Cerebellar cortex (tissue), 1 donor: Measurements from ENCODE around the gene BRWD1.
"Not testable (repeated sequence)": the region's sequence is repeated elsewhere in the genome, so short reads cannot be mapped to it uniquely, and the experiment has no call there.

Experiments used
- DNase-seq: peaks from one replicate; pipeline ENCODE4 v3.0.0-alpha.2; 2015; ENCODE audit warnings: low spot score

Gene BRWD1

GRCh38 chr21:39281853-39282252 is 31.6 kb downstream of the BRWD1 start:
- DNase-seq: no peak

GRCh38 chr21:39281207-39281606 is 32.2 kb downstream of the BRWD1 start:
- DNase-seq: no peak

- no peak for DNase-seq
These were observed 43.8 kb downstream of the BRWD1 start for GRCh38 chr21:39269620-39270019.

- DNase-seq: no peak
These were observed 47.8 kb downstream of the BRWD1 start for GRCh38 chr21:39265603-39266002.

GRCh38 chr21:39263372-39263771 is 50.1 kb downstream of the BRWD1 start:
- no peak for DNase-seq

- no peak for DNase-seq
These were observed 55.2 kb downstream of the BRWD1 start for GRCh38 chr21:39258207-39258606.

- no peak for DNase-seq
These were observed 62.1 kb downstream of the BRWD1 start for GRCh38 chr21:39251326-39251725.

GRCh38 chr21:39238275-39238674 is 75.2 kb downstream of the BRWD1 start:
- no peak for DNase-seq

- no peak for DNase-seq
These were observed 80.6 kb downstream of the BRWD1 start for GRCh38 chr21:39232861-39233291.

- DNase-seq: no peak
These were observed 88.5 kb downstream of the BRWD1 start for GRCh38 chr21:39224930-39225329.

- DNase-seq: no peak
These were observed 91.4 kb downstream of the BRWD1 start for GRCh38 chr21:39221997-39222486.

- DNase-seq: no peak
These were observed 92.0 kb downstream of the BRWD1 start for GRCh38 chr21:39221282-39221996.

GRCh38 chr21:39220875-39221274 is 92.6 kb downstream of the BRWD1 start:
- not testable (repeated sequence) for DNase-seq

- no peak for DNase-seq
These were observed 93.3 kb downstream of the BRWD1 start for GRCh38 chr21:39220150-39220549.

GRCh38 chr21:39218082-39218409 is 95.4 kb downstream of the BRWD1 start:
- DNase-seq: no peak

GRCh38 chr21:39217356-39218081 is 95.9 kb downstream of the BRWD1 start:
- DNase-seq: no peak

GRCh38 chr21:39216290-39216689 is 97.1 kb downstream of the BRWD1 start:
- DNase-seq: no peak

GRCh38 chr21:39215078-39215477 is 98.4 kb downstream of the BRWD1 start:
- no peak for DNase-seq

GRCh38 chr21:39209334-39209688 is 104.1 kb downstream of the BRWD1 start:
- DNase-seq: no peak

GRCh38 chr21:39208624-39209333 is 104.7 kb downstream of the BRWD1 start:
- DNase-seq: no peak

- DNase-seq: no peak
These were observed 109.3 kb downstream of the BRWD1 start for GRCh38 chr21:39204134-39204533.

- no peak for DNase-seq
These were observed 114.6 kb downstream of the BRWD1 start for GRCh38 chr21:39198800-39199199.
